ENCODE data around the gene FAM20A.
"Not testable (repeated sequence)": the region's sequence is repeated elsewhere in the genome, so short reads cannot be mapped to it uniquely, and the experiment has no call there.

Gene FAM20A

GRCh38 chr17:68588362-68588761, 12.8 kb downstream of the FAM20A start:
- no peak for DNase-seq (ENCODE audit: low spot score)

DNA sequence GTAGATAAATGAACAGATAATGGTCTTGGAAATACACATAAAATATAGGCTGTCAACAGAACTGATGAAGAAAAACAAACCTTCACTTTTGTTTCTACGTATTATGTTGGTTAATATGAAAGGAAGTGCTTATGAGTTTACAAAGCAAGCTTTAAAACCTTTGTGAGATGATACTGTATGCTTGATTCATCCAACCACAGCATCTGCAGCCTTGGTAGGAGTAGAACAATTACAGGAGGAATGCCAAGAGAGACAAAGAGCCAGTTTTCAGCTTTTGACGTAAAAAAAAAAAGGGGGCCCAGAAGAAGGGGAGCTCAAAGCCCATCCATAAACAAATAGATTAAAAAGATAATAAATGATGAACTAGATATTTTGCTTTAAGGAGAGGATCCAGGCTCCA, 13.3 kb downstream of the FAM20A start:
- DNase-seq (ENCODE audit: low spot score): no peak

DNA sequence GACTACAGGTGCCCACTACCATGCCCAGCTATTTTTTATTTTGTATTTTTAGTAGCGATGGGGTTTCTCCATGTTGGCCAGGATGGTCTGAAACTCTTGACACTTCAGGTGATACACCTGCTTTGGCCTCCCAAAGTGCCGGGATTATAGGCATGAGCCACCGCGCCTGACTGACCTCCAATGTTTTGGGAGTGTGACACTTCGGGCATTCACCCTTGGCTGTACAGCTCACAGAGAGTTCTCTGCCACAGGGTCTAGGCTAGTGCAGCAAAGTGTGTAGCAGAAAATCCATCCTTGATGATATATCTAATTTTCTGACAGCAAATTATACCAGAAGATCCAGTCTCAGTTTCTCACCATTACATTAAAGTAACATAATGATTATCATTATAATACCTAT, 14.1 kb downstream of the FAM20A start:
- no peak for DNase-seq (ENCODE audit: low spot score)

- no peak for DNase-seq (ENCODE audit: low spot score)
Observed at GRCh38 chr17:68585643-68586042, 15.5 kb downstream of the FAM20A start.

DNA sequence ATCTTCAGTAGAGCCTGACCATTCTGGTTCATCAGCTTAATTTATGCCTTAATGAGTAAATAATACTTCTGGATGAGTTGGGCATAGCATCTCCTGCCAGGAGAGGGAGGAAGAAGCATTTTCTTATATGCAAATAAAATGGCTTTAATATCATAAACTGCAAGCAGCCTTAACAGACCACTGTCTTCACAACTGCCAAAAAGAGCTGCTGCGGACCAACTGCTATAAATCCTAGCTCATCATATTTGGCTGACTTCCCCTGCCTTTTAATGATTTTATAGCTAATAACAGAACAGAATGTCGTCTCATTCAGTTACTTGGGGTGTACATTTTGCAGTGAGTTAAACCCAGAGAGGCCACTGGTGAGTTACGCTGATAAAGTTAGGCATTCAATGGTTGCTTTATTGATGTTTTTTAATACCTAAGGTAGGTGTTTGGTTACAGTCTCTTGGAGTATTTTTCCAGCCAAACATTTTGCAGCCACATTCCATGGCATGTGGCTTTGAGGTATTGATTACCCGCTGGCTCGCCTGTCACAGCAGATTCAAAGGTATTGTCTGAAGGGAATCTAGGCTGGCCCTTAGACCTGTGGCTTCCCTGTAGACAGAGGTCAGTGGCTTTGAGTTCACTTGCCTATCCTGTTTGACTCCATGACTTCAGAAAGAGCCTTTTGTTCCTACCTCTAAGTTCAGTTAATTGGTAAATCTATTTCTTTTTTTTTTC, 16.4 kb downstream of the FAM20A start:
- DNase-seq (ENCODE audit: low spot score): no peak

DNA sequence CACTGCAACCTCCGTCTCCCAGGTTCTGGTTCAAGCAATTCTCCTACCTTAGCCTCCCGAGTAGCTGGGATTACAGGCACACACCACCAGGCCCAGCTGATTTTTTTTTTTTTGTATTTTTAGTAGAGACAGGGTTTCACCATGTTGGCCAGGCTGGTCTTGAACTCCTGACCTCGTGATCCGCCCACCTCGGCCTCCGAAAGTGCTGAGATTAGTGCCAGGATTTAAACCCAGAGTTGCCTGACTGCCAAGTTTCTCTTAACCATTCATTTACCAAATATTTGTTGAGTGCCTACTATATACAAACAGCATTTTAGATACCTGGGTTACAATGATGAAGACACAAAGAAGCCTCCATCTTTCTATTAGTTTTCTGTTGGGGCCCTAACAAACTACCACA, 18.3 kb downstream of the FAM20A start:
- DNase-seq (ENCODE audit: low spot score): not testable (repeated sequence)

GRCh38 chr17:68581863-68582645, 19.1 kb downstream of the FAM20A start:
- no peak for DNase-seq (ENCODE audit: low spot score)

DNA sequence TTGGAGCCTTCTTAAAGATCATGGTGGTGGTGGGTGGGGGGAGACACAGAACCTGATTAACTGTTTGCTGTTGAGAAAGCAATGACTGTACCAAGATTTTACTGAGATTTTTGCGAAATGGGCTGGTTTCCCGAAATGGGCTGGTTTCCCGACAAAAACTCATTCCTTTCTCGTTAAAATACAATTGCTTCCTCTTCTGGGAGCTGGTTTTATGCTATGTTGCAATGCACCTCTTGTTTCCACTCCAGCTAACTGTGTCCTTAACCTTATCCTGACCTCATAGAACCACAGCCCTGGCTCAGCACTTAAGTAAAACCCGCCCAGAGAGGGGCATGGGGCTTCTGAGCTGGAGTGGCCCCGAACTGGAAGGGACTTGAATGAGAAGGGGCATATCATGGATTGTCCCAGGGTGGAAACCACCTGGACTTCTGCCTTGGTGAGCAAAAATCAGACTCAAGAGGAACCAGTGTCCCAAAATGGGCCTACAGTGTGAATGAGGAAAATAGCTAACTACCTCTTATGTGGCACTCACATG, 20.9 kb downstream of the FAM20A start:
- DNase-seq (ENCODE audit: low spot score): no peak

DNA sequence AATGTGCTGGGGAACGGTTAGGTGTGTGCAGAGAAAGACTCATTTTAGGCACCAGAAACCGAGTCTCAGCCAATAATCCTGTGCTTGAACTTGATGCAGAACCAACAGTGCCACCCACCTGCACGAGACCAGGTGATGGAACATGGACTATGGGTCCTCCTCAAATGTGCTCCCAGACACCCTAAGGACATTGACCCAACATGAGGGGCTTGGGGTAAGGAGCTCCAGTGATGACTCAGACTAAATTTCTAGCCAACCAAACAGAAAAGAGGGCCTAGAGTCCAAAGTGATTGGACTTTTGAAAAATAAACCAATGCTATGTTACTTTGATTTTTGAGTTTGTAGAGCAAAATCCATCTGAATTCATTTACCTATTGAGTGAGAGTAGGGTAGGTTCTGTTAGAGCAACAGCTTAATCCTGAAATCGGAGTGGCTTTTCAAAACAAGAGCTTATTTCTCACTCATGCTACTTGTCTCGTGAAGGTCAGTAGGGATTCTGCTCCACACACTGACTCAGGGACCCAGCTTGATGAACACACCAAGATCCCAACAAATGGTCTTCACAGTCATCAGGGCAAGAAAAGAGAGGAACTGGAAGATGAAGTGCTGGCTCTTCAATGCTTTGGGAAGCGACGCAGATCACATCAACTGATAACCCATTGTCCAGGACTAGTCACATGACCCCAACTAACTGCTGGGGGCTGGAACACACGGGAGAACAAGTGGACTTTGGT, 21.8 kb downstream of the FAM20A start:
- DNase-seq (ENCODE audit: low spot score): no peak

GRCh38 chr17:68578236-68578635, 22.9 kb downstream of the FAM20A start:
- DNase-seq (ENCODE audit: low spot score): no peak

DNA sequence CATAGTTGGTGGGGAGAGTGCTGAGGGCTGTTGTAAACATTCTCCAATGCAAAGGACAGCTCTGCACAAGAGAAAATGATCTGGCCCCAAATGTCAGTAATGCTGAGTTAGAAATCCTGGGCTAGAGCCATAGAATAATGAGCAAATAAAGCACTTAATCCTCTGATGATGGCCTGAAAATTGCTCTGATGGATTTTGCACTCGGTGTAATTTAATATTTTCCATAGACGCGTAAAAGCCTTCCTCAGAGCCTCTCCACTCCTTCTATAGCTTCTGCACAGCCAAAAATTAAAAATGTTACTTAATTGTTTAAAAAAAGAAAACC, 23.7 kb downstream of the FAM20A start:
- DNase-seq (ENCODE audit: low spot score): no peak

DNA sequence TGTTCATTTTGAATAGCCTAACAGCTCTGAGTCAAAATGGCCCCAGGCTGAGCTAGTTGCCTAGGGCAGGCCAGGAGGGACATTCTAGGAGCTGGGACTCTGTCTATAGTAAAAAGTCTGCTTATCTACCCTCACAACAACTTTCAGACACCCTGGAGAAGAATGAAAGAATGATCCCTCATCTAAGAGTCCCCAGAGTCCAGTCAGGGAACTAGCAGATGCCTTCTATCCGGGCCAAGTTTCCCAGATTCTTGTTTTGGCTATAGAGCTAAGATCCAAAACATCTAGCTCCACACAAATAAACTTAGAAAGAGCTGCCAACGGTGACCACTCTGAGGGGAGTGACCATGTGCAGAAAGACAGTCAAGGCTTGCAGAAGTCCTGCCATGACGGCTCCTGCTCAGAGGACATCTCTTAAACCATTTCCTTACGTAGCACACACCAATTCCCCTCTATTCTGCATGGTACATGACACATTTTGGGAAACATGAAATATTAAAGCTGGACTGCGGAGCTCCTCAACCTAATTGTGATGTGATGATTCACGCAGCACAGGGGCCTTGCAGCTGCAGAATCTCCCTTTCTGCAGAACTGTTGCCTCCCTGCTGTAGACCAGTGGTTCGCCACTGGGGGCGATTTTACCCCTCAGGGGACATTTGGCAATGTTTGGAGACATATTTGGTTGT, 24.2 kb downstream of the FAM20A start:
- no peak for DNase-seq (ENCODE audit: low spot score)

DNA sequence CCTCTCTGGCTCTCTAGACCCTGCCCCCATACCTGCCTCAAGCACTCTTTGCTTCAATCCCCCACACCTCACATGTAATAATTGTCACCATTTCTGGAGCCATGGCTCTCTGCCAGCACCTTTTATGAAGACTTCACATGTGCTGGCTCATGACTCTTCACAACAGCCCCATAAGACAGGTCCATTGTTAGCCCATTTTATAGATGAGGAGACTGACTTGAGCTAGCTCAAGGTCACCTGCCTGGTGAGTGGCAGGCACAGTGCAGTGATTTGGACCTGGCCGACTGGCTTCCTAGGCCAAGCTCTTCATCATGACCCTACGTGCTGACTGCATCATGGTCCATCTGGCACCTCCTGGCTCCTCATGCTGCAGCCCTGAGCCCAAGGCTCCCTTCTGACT, 25.0 kb downstream of the FAM20A start:
- no peak for DNase-seq (ENCODE audit: low spot score)

DNA sequence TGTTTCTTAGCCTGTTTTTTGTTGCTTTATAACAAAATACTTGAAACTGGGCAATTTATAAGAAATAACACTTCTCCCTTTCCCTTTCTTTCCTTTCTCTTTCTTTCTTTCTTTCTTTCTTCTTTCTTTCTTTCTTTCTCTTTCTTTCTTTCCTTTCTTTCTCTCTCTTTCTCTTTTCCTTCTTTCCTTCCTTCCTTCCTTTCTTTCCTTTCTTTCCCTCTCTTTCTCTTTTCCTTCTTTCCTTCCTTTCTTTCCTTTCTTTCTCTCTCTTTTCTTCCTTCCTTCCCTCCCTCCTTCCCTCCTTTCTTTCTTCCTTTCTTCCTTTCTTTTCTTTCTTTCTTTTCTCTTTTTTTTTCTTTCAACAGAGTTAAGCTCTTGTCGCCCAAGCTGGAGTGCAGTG, 27.8 kb downstream of the FAM20A start:
- DNase-seq (ENCODE audit: low spot score): no peak

- DNase-seq (ENCODE audit: low spot score): no peak
Observed at GRCh38 chr17:68572138-68572842, 28.9 kb downstream of the FAM20A start.

DNA sequence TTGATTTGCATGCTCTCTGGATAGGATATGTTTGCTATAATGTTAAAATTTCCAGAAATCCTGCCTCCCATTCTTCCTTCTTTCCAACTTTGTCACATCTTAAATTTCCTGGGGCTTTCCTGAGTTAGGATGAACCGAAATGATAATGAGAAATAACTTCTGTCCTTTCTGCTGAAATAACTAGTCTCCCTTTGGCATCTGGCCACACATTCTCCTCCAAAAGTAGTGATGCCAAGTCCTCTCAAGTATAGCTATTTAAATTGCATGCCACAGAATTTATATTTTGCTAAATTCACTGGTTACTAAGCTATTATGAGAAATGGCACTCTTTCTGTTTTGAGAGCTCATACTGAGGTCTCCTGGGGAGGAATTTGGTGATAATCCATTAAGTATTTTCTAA, 30.6 kb downstream of the FAM20A start:
- no peak for DNase-seq (ENCODE audit: low spot score)

DNA sequence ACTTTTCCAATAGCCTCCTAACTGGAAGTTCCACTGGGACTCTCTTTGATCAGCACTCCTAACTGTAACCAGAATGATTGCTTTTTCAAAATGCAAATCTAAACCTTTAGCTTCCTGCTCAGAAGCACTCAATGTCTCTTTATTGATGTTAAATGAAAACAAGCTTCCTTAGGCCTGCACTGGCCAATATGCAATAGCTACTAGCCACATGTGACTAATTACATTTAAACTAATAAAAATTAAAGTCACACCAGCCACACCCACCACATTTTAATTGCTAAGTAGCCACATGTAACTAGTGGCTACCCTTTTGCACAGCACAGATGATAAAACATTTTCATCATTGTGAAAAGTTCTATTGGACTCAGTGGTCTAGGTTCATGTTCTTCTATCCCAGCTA, 31.8 kb downstream of the FAM20A start:
- DNase-seq (ENCODE audit: low spot score): no peak

GRCh38 chr17:68568581-68568980, 32.6 kb downstream of the FAM20A start:
- no peak for DNase-seq (ENCODE audit: low spot score)

DNA sequence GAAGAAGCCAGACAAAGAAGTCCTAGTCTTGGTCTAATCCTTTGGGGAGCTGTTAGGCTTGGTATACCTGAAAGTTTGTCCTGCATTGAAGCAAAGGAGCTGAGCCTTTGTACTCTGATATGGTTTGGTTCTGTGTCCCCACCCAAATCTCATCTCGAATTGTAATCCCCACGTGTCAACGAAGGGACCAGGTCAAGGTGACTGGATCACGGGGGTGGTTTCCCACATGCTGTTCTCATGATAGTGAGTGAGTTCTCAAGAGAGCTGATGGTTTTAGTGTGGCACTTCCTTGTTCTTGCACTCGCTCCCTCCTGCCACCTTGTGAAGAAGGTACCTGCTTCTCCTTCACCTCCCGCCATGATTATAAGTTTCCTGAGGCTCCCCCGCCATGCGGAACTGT, 33.6 kb downstream of the FAM20A start:
- no peak for DNase-seq (ENCODE audit: low spot score)

DNA sequence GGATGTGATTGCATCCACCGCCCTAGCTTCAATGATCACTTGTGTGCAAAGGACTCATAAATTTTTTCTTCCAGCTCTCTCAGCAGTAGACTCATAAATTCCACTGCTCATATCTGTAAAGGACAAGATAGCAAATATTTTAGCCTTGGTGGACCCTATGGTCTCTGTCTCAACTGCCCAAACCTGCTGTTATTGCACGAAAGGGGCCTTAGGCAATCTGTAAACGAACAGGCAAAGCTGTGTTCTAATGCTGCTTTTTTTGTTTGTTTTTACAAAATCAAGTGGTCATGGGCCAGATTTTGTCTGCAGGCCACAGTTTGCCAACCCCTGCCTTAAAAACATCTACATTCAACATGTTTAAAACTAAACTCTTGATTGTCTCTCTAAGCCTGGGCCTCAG, 34.1 kb downstream of the FAM20A start:
- peak; percentile 22 for DNase-seq (ENCODE audit: low spot score)

DNA sequence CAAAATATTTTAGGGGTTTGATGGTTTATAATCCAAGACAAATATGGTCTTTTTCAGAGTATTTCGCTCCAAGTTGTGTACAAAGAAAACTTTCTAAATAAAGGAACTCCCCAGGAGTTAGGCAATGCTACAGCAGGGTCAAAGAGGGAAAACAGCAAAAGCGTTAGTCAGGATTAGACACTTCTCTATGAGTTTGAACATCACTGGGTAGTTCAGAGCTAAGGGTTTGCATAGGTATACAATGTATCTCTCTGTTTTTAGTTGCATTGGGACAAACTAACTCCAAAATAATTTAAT, 34.8 kb downstream of the FAM20A start:
- no peak for DNase-seq (ENCODE audit: low spot score)

Measured in COLO829 (cell line).